Kidney glomerular epithelial cell (primary cell): Measurements from ENCODE around the gene BPIFB3.

Experiments
- DNase-seq: peaks from one replicate; lab custom pipeline; 2025; lab: John Stamatoyannopoulos, UW

The BPIFB3 gene

DNA sequence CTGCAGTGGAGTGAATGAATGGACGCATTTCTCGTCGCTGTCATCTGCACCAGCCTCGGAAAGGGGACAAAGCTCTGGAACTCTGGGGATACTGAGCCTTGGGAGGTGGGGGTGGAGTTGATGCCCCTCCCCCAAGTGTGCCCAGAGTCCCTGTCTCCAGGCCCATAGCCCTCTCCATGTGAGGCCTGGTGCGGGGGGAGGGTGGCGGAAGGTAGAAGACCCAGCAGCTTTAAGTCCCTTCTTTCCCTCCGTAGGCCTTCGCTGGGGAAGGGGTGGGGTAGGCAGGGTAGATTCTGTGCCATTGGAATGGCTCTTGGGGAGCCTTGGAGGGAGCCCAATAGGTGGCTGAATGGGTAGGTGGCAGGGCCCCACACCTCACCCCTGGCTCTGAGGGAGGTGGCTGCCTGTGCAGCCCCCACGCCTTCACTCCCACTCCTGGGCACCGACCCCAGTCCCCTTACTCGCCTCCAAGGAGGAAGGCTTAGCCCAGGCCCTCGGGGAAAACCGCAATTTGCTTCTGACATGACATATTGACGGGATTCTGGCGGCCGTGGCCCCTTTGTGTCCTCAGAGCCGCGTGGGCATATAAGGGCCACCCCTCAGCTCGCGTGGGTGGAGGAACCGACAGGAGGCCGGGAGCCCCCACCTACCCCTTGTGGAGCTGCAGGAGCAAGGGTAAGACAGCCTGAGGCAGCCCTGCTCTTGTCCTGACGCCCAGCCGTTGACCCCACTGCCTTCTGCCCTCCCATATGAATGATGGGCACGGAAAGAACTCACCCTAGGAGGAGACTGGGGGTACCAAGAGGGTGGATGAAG is at the start of gene BPIFB3:
Gene BPIFB3 (plus strand): TSS at position 613 of the 816 bp plus-strand sequence. CDS start 1,533 bp downstream, outside the sequence.
- no peak for DNase-seq

- no peak for DNase-seq
Observed at GRCh38 chr20:33004141-33004751, 49.5 kb upstream of the BPIFB3 start, which contains the start of gene SUN5. SUN5 (minus strand) TSS chr20:33004433; CDS start chr20:33004340, 93 bp downstream.

GRCh38 chr20:33005132-33005566 is 48.6 kb upstream of the BPIFB3 start:
- DNase-seq: no peak

GRCh38 chr20:33005908-33006775 is 47.6 kb upstream of the BPIFB3 start:
- DNase-seq: no peak

DNA sequence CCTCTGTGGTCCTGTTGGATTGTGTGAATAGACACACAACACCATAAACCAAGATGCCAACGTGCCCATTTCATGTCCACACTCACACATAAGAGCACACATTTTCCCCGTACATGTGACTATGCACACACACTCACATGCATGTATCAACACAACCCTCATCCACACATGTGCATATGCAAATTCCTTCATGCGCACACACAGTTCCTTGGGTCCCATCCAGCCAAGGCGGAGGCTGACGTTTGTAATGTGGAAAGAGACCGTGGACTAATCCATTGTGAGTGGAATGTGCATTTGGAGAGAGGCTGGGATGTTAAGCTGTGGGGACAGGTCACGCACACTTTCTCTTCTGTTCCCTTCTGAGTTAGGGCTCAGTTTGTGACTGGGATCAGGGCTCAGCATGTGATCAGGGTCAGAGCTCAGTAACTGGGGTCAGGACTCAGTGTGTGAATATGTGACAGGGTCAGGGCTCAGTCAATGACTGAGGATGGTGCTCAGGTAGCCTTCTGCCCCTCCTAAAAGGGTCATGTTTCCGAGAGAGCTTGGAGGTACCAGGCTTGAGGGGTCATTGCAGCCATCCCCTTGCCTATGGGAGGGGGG is 46.8 kb upstream of the BPIFB3 start:
- DNase-seq: no peak

- no peak for DNase-seq
Observed at GRCh38 chr20:33007376-33008335, 46.0 kb upstream of the BPIFB3 start, which contains the start of gene BPIFB2. BPIFB2 (plus strand) TSS chr20:33007704; CDS start chr20:33008575, 871 bp downstream.

DNA sequence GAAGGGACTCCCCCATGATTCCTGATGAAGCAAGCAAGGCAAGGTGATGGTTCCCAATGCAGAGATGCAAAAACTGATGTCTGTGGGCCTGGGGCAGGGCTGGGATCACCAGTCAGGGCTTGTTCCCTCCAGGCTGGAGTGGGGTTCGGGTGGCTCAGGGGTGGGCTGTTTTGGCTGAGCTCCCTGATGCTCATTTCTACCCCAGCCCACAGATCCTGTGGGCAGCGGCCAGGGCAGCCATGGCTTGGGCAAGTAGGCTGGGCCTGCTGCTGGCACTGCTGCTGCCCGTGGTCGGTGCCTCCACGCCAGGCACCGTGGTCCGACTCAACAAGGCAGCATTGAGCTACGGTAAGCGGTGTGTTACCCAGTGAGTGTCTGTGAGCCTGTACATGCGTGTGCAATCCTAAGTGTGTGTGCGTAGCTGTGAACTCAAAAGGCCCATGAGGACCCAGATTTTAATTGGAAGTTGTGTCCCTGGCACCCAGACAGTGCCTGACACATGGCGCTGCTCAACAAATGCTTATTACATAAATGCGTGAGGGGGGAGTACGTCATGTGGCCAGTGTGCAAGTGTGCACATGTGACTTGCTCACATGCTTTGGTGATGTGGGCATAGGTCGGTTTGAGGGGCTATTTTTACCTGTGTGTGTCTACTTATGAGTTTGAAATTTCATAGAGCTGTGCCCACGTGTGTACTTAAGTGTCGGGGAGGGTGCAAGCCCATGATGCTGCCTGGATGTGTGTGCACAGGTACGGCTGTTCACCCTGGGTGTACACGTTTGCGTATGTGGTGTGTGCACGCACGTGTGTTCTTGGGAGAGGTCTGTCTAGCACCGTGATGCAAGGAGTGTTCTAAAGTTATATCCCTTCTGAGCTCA is 45.1 kb upstream of the BPIFB3 start:
- DNase-seq: no peak

GRCh38 chr20:33009214-33010132 is 44.2 kb upstream of the BPIFB3 start:
- no peak for DNase-seq

- DNase-seq: no peak
Observed at GRCh38 chr20:33010133-33010504, 43.6 kb upstream of the BPIFB3 start.

DNA sequence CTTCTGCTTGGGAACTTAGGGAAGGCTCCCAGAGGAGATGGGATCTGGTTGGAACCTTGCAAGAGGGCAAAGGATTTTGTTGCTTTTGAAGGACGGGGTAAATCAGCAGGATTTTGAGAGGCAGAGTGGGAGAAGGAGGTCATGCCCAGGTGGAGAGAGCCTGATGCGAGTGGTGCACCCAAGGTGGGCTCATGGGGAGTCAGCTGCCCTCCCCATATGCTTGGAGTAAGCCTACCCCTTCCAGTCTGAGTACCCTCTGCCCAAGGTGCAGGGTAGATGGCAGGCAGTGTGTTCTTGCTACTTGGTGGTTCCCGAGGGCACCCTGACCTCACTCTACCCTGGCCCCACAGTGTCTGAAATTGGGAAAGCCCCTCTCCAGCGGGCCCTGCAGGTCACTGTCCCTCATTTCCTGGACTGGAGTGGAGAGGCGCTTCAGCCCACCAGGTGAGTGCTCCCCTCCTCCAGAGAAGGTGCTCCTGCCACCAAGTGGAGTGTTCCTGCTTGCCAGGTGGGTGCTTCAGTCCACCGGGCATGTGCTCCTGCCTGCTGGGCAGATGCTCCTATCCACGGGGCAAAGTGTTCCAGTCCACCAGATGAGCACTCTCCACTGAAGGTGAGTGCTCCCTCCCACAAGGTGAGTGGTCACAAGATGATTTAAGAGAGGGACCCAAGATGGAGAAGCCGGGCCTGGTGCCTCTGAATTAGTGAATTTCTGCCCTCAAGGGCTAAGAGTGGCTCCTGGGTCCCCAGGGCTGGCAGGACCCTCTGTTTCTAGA is 42.8 kb upstream of the BPIFB3 start:
- DNase-seq: no peak

- no peak for DNase-seq
Observed at GRCh38 chr20:33012327-33013189, 41.1 kb upstream of the BPIFB3 start.

GRCh38 chr20:33013701-33014326 is 39.9 kb upstream of the BPIFB3 start:
- no peak for DNase-seq

GRCh38 chr20:33014336-33015113 is 39.2 kb upstream of the BPIFB3 start:
- no peak for DNase-seq

GRCh38 chr20:33015114-33015484 is 38.6 kb upstream of the BPIFB3 start:
- no peak for DNase-seq

DNA sequence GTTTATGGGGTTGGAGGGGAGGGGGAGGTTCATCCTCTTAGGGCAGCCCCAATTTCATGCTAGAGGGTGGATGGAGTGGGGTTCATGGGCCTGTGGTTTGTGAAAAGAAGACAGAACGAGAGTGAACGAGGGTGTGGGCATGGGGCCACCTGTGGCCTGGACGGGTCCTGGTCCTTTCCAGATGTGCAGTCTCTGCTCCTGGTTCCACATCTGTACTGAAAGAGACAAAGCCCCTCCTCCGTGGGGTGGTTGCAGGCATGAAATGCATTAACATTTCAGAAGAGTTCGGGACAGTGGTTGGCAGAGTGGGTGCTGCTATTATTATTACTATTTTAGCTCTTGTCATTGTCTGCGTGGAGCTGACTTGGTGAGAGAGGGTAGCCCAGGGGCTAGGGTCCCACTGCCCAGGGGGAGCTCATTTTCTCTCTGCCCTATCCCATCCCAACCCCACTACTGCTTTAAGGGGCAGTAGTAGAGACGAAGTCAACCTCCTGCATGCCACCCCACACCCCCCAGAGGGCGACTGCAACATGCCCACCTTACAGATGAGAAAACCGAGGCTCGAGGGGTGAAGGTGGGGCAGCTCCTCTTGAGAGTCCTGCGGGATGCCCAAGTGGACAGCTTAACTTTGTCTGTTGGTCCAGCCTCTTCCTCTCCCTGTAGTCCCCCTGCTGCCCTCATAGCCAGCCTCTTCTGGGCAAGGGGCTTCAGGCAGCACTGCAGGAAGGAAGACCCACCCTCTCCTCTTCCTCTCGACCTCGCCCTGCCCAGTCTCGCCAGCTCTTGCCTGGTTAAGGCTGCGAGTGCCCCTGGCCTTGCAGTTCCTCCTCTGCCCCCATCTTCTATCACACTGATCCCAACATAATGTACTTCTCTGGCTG is 37.8 kb upstream of the BPIFB3 start:
- no peak for DNase-seq
